ENCODE data around the gene ANKRD18B.
"Not testable (repeated sequence)": the region's sequence is repeated elsewhere in the genome, so short reads cannot be mapped to it uniquely, and the experiment has no call there.

The ANKRD18B gene

DNA sequence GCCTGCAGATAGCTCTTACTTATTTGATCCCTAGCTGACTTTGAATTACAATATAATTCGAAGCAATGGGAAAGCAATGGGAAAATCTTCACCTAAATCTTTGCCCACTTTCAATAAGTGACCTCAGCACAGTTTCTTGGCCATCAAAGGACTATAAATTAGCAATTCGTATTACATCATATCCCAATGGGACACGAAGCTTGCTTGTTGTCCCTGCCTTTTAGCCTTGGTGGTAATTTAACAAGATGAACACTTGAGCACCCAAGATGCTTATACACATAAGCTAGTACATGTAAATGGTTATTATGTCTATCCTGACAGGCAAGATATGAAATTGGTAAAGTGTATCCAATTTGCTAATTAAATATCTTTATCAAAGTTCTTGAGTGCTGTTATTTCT is 9.9 kb downstream of the ANKRD18B start:
- not testable (repeated sequence) for DNase-seq (ENCODE audit: low read depth, low spot score)

DNA sequence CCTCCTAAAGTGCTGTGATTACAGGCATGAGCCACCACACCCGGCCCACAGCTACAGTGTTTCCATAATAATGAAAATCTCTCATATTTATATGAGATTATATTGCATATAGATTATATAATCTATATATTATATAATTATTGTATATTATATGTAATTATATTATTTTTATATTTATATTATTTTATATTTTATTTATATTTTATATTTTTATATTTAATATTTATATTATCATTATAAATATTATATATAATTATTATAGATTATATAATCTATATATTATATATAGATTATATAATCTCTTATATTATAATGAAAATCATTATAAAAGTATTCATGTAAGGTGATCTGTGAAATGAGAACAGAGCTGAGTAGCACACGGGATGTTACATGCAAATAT is 11.5 kb downstream of the ANKRD18B start:
- no peak for DNase-seq (ENCODE audit: low read depth, low spot score)

DNA sequence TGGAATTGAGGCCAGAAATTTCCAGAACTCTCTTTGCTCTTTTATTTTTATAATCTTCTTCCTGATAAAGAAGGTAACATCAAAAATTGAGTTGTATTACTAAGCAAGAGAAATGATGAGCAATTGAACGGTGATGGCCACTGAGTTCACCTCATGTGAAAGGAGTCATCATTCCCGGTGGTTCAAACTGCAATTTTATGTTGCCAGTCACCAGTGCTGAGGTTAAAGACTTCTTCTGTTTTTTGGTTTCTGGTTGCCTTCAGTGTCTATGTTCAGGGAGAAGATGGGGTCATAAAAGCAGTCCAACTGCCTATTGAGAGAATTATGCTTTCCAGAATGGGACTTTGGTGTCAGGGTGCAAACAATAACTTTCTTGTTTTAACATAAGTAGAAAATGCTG is 19.4 kb downstream of the ANKRD18B start:
- not testable (repeated sequence) for DNase-seq (ENCODE audit: low read depth, low spot score)

DNA sequence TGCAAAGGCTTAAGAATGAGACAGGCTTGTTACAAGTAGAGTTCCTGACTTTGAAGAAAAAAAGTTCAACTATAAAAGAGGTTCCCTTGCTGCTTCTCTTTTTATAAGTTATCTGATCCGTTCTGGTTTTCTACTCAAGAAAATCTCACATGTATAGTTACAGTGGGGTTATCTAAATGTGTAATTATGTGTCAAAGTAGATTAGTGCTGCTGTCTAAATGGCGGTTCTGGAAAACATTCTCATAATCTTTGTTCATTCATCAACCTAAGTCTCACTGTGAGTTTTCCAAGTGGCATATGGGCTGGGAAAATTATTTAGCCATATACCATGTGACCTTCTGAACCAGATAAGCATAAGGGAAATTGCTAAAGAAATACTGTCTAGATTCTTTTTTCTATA is 21.7 kb downstream of the ANKRD18B start:
- DNase-seq (ENCODE audit: low read depth, low spot score), result not testable (repeated sequence)

DNA sequence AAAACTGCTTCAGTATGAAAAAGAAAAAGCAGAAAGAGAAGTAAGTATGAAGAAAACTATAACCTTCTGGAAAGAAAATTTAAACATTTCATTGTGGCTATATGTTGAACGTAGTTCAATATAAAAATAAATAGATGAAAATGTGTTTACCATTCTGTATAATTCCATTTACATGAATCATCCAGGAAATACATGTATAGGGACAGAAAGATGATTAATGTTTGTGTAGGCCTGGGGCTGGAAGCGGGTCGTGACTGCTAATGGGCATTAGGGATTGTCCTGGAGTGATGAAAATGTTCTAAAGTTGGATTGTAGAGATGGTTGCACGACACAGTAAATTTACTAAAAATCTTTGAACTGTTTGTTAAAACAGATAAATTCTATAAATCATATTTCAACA is 24.8 kb downstream of the ANKRD18B start:
- not testable (repeated sequence) for DNase-seq (ENCODE audit: low read depth, low spot score)

DNA sequence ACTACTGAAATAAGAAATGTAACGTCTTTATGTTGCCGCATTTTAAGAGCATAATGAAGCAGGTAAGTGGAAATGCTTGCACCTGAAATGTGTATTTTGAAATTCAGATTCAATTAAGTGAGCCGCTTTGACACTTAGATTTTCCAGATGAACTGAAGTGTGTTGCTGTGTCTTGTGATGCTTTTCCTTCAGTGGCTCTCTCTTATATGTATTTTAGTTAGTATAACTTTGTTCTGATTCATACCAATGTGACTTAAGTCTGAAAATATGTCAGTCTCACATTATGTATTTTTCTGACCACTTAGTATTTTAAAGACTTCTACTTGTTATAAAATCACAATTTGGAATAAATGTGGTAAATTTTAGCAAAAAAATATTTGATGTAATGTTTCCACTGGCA is 25.4 kb downstream of the ANKRD18B start:
- DNase-seq (ENCODE audit: low read depth, low spot score), result not testable (repeated sequence)

DNA sequence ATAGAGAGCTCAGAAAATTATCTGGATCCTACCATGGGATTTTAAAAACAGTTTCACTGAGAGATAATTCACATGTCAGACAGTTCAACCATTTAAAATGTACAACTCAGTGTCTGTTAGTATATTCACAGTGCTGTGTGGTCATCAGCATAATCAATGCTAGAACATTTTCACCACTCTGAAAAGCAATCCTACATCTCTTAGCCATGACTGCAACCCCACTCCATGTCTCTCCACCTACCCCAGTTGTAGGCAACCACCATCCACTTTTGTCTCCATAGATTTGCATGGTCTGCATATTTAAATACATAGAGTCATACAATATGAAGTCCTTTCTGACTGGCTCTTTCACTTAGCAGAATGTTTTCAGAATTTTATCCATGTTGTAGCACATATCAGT is 27.1 kb downstream of the ANKRD18B start:
- not testable (repeated sequence) for DNase-seq (ENCODE audit: low read depth, low spot score)

DNA sequence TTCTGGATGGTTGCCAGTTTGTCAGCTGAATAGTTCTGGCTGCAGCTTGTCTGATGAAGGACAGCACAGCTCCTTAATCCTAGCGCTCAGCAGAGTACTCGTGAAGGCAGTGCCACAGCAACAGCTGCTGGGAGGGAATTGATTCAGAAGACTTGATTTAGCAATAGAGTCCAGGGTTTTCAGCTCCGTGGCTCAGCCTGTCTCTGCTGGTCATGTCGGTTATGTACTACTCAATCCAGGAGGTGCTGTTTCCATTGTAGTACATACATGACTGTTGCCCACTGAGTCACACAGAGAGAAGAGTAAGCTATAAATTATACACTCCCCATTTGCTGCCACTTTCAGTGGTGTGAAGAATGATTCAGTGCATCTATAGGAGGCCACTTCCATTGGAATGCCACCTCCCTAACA is 28.3 kb downstream of the ANKRD18B start:
- DNase-seq (ENCODE audit: low read depth, low spot score), result not testable (repeated sequence)

DNA sequence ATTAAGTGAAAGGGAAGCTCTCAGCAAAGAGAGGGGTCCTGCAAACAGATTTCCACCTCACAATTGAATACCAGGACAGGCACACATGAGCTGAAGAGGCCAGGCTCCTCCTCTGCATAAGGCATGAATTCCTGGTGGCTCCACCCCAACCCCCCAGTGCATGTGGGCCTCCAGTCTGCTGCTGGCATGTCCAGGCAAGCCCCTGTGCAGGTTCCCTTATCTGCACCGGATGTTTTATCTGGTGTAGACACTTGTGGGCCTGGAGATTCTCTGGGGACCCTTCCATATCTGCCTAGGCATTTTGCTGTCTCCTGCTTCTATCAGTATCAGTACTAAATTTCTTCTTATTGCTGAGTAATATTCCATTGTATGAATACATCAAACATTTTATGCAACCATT is 36.2 kb downstream of the ANKRD18B start:
- peak; percentile 11 for DNase-seq (ENCODE audit: low read depth, low spot score)

DNA sequence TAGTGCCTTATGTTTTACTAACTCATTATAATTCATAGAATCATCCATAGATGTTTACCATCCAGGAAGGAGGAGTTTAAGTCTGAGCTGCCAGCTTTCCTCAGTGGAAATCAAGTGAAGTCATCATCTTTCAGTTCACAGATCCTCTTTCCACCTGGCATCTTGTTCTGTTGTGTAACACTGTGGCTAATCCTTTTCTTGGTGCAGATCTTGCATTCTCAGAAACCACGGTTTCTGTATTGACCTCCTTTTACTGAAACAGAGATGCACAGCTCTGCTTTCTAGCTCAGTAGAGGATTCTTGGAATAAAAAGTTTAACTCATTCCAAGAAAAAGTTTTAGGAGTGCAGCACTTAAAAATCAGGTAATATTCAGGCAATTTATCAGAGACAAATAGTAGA is 38.1 kb downstream of the ANKRD18B start:
- not testable (repeated sequence) for DNase-seq (ENCODE audit: low read depth, low spot score)

DNA sequence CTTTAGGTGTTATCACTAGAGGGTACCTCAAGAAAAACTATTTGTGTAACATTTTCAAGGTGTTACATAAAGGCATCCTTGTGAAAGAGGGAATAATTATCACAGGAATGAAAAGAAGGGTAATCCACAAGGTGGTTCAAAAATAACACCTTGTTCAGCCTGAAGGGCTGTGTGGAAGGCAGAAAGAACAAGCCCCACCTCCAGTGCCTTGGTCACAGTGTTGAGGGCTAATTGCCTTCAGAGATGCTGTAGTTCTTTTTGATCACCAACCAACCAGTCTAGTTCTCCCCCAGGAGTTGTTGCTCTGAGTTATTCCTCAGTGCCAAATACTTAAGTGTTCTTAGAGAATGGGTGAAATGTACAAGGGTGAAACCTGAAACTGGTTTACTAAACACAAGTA is 43.7 kb downstream of the ANKRD18B start:
- DNase-seq (ENCODE audit: low read depth, low spot score), result not testable (repeated sequence)

DNA sequence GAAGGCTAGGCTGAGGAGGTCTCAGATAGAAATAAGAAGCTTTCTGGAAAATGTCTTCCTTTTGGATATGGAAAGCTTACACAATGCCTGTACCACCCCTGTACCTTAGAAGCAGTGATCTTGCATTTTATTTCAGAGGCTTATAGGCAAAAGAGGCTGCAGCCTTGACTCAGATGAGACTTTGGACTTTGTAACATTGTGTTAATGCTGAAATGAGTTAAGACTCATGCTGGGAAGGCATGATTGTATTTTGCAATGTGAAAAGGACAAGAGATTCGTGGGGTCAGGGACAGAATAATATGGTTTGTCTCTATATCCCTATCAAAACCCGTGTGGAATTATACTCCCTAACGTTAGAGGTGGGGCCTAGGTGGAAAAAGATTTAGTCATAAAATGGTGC is 53.7 kb downstream of the ANKRD18B start:
- not testable (repeated sequence) for DNase-seq (ENCODE audit: low read depth, low spot score)

DNA sequence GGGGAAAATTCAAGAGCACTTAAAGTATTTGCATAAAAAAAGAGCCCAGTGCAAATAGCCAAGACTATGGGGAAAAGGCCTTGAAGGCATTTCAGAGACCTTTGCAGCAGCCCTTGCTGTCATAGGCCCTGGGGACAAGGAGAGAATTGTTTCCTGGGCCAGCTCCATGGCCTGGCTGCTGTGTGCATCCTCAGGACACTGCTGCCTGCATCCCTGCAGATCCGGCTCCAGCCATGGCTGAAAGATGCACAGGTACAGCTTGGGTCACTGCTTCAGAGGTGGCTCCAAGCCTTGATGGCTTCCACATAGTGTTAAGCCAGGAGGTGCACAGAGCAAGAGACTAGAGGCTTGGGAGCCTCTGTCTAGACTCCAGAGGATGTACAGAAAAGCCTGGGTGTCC is 55.9 kb downstream of the ANKRD18B start:
- not testable (repeated sequence) for DNase-seq (ENCODE audit: low read depth, low spot score)

DNA sequence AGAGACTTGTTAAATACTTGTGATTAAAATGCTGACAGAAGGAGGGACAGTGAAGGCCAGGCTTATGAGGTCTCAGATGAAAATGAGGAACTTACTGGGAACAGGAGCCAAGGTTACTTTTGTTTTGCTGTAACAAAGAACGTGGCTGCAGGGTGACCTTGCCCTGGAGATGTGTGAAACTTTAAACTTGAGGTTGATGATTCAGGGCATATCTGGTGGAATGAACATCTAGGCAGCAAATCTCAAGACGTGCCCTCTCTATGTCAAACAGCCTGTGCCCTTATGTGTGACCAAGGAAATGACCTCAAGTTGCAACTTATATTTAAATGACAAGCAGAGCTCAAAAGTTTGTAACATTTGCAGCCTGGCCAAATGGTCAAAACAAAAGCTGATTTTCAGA is 58.6 kb downstream of the ANKRD18B start:
- not testable (repeated sequence) for DNase-seq (ENCODE audit: low read depth, low spot score)

DNA sequence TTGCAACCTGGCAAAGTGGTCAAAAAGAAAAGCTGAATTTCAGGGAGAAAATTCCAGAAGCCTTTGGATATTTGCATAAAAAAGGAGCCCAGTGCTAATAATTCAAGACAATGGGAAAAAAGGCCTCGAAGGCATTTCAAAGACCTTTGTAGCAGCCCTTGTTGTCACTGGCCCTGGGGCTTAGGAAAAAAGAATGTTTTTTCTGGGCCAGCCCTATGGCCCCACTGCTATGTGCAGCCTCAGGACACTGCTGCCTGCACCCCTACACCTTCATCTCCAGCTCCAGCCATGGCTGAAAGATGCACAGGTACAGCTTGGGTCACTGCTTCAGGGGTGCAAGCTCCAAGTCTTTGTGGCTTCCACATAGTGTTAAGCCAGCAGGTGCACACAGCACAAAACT is 62.1 kb downstream of the ANKRD18B start:
- not testable (repeated sequence) for DNase-seq (ENCODE audit: low read depth, low spot score)

DNA sequence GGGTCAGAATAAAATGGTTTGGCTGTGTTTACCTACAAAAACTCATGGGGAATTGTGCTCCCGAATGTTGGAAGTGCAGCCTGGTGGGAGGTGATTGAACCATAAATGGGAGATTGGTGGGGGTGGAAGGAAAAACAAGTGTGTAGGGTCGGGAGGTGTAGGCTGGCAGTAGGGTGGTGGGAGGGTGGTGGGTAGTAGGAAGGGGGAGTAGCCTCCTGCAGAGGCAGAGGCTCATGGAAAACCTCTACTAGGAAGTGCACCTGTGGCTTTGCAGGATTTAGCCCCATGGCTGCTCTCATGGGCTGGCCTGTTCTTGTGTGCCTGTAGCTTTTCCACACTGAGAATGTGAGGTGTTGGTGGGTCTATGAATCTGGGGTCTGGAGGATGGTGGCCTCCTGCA is 63.7 kb downstream of the ANKRD18B start:
- DNase-seq (ENCODE audit: low read depth, low spot score), result not testable (repeated sequence)

DNA sequence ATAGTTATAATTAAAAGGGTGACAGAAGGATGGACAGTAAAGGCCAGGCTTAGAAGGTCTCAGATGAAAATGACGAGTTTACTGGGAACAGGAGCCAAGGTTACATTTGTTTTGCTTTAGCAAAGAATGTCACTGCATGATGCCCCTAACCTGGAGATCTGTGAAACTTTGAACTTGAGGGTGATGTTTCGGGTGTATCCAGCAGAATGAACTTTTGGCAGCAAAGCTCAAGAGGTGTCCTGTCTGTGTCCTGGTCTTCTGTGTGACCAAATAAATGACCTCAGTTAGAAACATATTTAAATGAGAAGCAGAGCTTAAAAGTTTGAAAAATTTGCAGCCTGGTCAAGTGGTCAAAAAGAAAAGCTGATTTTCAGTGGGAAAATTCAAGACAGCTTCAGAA is 64.8 kb downstream of the ANKRD18B start:
- DNase-seq (ENCODE audit: low read depth, low spot score), result not testable (repeated sequence)

DNA sequence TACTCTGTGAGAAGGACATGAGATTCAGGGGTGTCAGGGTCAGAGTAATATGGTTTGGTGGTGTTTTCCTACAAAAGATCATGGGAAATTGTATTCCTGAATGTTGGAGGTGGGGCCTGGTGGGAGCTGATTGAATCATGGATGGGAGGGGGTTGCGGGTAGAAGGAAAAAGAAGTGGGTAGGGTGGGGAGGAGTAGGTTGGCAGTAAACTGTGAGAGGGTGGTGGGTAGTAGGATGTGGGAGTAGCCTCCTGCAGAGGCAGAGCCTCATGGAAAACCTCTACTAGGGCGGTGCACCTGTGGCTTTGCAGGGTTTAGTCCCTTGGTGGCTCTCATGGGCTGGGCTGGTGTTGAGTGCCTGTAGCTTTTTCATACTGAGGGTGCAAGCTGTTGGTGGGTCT is 66.8 kb downstream of the ANKRD18B start:
- not testable (repeated sequence) for DNase-seq (ENCODE audit: low read depth, low spot score)

DNA sequence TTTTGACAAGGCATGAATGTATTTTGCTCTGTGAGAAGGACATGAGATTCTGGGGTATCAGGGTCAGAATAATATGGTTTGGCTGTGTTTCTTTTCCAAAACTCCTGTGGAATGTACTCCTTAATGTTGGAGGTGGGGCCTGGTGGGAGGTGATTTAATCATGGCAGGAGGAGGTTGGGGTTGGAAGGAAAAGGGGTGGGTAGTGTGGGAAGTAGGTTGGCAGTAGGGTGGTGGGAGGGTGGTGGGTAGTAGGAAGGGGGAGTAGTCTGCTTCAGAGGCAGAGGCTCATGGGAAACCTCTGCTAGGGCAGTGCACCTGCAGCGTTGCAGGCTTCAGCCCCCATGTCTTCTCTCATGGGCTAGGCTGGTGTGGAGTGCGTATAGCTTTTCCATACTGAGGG is 72.9 kb downstream of the ANKRD18B start:
- not testable (repeated sequence) for DNase-seq (ENCODE audit: low read depth, low spot score)

DNA sequence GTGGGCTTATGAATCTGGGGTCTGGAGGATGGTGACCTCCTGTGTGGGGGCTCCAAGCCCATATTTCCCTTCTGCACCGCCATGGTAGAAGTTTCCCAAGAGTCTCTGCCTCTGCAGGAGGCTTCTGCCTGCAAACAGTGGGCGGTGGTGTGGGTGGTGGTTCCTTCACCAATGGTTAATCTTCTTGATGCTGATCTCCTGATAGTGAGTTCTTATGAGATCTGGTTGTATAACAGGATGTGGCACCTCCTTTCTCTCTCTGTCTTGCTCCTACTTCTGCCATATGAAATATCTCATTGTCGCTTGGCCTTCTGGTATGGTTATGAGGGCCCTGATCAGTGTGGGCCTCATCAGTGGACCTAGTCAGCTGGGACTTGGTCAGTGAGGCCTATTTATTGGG is 73.3 kb downstream of the ANKRD18B start:
- not testable (repeated sequence) for DNase-seq (ENCODE audit: low read depth, low spot score)

DNA sequence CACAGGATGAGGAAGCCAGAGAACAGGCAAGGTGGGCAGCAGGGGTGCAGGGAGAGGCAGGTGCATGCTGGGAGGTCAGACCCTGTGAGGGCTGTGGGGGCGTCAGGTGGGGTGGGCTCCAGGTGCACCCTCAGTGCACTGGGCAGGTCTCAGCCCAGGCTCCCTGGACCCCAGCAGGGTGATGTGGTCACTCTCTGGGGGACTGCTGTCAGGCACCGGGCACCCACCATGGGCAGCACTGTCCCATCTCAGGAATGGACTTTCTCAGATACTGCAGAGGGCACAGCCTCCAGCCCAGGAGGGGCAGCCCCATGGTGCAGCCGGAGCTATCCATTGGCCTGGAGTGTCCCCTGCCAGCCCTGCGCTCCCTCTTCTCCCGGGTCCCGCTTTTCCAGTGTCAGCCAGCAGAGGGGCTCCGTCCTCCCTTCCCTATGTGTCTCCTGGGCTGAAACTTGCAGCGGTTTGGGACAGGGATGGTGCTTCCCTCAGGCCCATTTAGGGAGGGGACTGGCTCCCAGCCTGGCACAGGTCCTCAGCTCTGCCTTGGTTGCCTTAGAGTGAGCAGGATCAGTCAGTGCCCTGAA is 74.8 kb downstream of the ANKRD18B start:
- DNase-seq (ENCODE audit: low read depth, low spot score), result not testable (repeated sequence)

DNA sequence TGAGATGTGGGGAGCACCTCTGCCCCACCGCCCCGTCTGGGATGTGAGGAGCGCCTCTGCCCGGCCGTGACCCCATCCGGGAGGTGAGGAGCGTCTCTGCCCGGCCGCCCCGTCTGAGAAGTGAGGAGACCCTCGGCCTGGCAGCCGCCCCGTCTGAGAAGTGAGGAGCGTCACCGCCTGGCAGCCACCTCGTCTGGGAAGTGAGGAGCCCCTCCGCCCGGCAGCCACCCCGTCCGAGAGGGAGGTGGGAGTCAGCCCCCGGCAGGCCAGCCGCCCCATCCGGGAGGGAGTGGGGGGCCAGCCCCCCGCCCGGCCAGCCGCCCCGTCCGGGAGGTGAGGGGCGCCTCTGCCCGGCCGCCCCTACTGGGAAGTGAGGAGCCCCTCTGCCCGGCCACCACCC is 76.9 kb downstream of the ANKRD18B start:
- DNase-seq (ENCODE audit: low read depth, low spot score), result not testable (repeated sequence)

DNA sequence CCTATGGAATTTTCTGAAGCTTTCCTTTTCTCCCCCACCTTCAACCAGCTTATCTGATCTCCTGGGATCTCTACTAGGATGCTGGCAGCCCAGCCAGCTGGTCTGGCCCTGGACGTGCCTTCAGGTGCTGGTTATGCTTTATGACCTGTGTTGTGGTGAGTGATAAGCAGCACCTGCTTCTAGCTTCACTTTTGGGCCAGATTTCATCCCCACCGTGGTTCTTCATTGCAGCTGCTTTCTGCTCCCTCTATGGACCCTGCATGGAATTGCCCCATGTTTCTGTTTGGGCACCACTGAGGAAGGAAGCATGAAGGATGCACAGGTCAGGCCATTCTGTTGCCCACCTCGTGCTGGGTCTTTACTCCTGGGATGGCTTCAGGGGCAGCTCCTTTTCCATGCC is 80.2 kb downstream of the ANKRD18B start:
- DNase-seq (ENCODE audit: low read depth, low spot score), result not testable (repeated sequence)

DNA sequence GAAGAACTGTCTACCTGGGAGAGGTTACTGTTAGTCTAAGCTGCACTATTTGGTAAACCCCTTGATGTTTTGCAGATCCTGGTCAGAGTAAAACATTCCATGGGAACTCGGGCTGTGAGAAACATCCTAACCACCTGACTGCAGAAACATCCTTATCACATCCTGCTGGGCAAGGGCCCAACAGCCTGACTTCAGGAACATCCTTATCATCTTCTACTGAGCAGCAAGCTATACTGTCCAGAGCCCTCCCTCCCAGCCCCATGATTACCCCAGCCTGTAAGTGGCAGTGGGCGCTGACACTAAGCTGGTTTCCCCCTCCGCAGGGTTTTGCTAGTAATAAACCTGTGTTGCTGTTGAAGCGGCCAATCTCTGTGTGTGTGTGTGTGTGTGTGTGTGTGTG is 80.9 kb downstream of the ANKRD18B start:
- not testable (repeated sequence) for DNase-seq (ENCODE audit: low read depth, low spot score)

Data from astrocyte of the hippocampus (primary cell).